ENCODE data around the gene TMEM186.

DNA sequence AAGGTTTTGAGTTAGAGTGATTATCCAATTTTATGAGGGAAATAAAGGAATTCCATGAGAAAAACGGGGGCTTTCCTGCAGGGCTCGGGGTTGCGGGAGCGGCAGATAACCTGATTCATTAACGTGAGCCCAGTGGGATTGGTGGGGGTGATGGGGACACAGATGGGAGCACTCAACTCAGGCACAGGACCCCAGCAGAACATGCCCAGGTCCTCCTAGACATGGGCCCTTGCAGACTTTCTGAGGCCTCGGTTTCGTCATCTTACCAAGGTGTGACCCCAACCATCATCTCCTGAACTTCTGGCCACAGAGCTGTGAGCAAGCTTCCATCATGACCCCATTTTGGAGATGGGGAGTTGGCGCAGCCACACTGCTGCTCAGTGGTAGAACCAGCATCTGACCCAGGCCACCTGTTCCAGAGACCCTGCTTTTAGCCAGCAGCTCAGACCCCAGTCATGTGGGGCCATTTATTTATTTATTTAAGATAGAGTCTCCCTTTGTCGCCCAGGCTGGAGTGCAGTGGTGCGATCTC is 49.0 kb upstream of the TMEM186 start:
- TF ChIP-seq, protein P1, sequence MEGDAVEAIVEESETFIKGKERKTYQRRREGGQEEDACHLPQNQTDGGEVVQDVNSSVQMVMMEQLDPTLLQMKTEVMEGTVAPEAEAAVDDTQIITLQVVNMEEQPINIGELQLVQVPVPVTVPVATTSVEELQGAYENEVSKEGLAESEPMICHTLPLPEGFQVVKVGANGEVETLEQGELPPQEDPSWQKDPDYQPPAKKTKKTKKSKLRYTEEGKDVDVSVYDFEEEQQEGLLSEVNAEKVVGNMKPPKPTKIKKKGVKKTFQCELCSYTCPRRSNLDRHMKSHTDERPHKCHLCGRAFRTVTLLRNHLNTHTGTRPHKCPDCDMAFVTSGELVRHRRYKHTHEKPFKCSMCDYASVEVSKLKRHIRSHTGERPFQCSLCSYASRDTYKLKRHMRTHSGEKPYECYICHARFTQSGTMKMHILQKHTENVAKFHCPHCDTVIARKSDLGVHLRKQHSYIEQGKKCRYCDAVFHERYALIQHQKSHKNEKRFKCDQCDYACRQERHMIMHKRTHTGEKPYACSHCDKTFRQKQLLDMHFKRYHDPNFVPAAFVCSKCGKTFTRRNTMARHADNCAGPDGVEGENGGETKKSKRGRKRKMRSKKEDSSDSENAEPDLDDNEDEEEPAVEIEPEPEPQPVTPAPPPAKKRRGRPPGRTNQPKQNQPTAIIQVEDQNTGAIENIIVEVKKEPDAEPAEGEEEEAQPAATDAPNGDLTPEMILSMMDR (IDR thresholded peaks at IDR 0.05): no peak
- no peak for TF ChIP-seq POLR2A (IDR thresholded peaks at IDR 0.05)

Data from adrenal gland (tissue), 5 donors.